GM19467 (cell line): Measurements from ENCODE around the gene OPHN1.
"Not testable (repeated sequence)": the region's sequence is repeated elsewhere in the genome, so short reads cannot be mapped to it uniquely, and the experiment has no call there.

Source experiments
- ATAC-seq: cut with Tn5 transposase; IDR thresholded peaks from one replicate; pipeline ENCODE4 v1.9.1; 2021; ENCODE audit warnings: mild to moderate bottlenecking, moderate library complexity; ENCODE audit not compliant: unreplicated experiment

Gene OPHN1

GRCh38 chrX:68084765-68085164 lies 348.5 kb downstream of the OPHN1 start:
- ATAC-seq, result no peak

- ATAC-seq, result no peak
These were observed 349.8 kb downstream of the OPHN1 start for GRCh38 chrX:68083510-68083909.

GRCh38 chrX:68079961-68080360 lies 353.3 kb downstream of the OPHN1 start:
- ATAC-seq, result no peak

GRCh38 chrX:68078801-68079200 lies 354.5 kb downstream of the OPHN1 start:
- not testable (repeated sequence) for ATAC-seq

- no peak for ATAC-seq
These were observed 355.9 kb downstream of the OPHN1 start for GRCh38 chrX:68077378-68077777.

GRCh38 chrX:68072041-68072440 lies 361.3 kb downstream of the OPHN1 start:
- no peak for ATAC-seq

- not testable (repeated sequence) for ATAC-seq
These were observed 363.2 kb downstream of the OPHN1 start for GRCh38 chrX:68070119-68070518.

GRCh38 chrX:68061206-68061535 lies 372.1 kb downstream of the OPHN1 start:
- ATAC-seq, result no peak

GRCh38 chrX:68060506-68061205 lies 372.6 kb downstream of the OPHN1 start:
- ATAC-seq, result no peak

GRCh38 chrX:68059469-68059868 lies 373.8 kb downstream of the OPHN1 start:
- no peak for ATAC-seq

- ATAC-seq, result no peak
These were observed 383.8 kb downstream of the OPHN1 start for GRCh38 chrX:68049466-68049865.

GRCh38 chrX:68048774-68049173 lies 384.5 kb downstream of the OPHN1 start:
- no peak for ATAC-seq

GRCh38 chrX:68045008-68045577 lies 388.2 kb downstream of the OPHN1 start:
- ATAC-seq, result no peak

- no peak for ATAC-seq
These were observed 389.4 kb downstream of the OPHN1 start for GRCh38 chrX:68043713-68044438.

- ATAC-seq, result no peak
These were observed 392.2 kb downstream of the OPHN1 start for GRCh38 chrX:68041110-68041509.

GRCh38 chrX:68018248-68019203 lies 414.8 kb downstream of the OPHN1 start:
- no peak for ATAC-seq

- ATAC-seq, result no peak
These were observed 434.8 kb downstream of the OPHN1 start for GRCh38 chrX:67998540-67998939.
